GM12873 (cell line): Measurements from ENCODE around the gene SLC30A2.

Experiments
- CTCF ChIP-seq: IDR thresholded peaks from 2 replicates; pipeline ENCODE4 v1.5.1; 2012; ENCODE audit warnings: low read depth, mild to moderate bottlenecking, moderate library complexity, low read length, control low read depth; ENCODE audit not compliant: insufficient read depth; ENCODE audit errors: missing control alignments

The SLC30A2 gene

GRCh38 chr1:26044971-26045721, 772 bp downstream of the SLC30A2 start:
- TF ChIP-seq CTCF, result no peak

- no peak for TF ChIP-seq CTCF
These were observed 1.5 kb downstream of the SLC30A2 start for GRCh38 chr1:26044414-26044813.

- no peak for TF ChIP-seq CTCF
These were observed 2.2 kb downstream of the SLC30A2 start for GRCh38 chr1:26043765-26044164.

GRCh38 chr1:26041978-26042377, 3.9 kb downstream of the SLC30A2 start:
- no peak for TF ChIP-seq CTCF

- no peak for TF ChIP-seq CTCF
These were observed 4.5 kb downstream of the SLC30A2 start for GRCh38 chr1:26041401-26041800.

- no peak for TF ChIP-seq CTCF
These were observed 7.0 kb downstream of the SLC30A2 start for GRCh38 chr1:26038904-26039303.

- no peak for TF ChIP-seq CTCF
These were observed 7.4 kb downstream of the SLC30A2 start for GRCh38 chr1:26038477-26038876.

- TF ChIP-seq CTCF, result no peak
These were observed 8.0 kb downstream of the SLC30A2 start for GRCh38 chr1:26037904-26038303.
